Fibroblast of skin of left quadriceps (primary cell): ENCODE data around the gene DMD.
A peak's percentile ranks its signal among the peaks of the same experiment; 100 is the strongest.

Source experiments
- DNase-seq, 2 experiments: peaks; one replicate each; pipeline ENCODE4 v3.0.0-alpha.2; 2013; ENCODE audit warnings: low read depth in 2 of 2

Gene DMD

GRCh38 chrX:31236231-31236630 lies 1975.1 kb downstream of the DMD start:
- no peak for DNase-seq

GRCh38 chrX:31233941-31234496 lies 1977.3 kb downstream of the DMD start:
- DNase-seq, result no peak

GRCh38 chrX:31232506-31232905 lies 1978.8 kb downstream of the DMD start:
- no peak for DNase-seq

- DNase-seq, result no peak
These were observed 1982.4 kb downstream of the DMD start for GRCh38 chrX:31228909-31229308.

GRCh38 chrX:31228415-31228832 lies 1982.9 kb downstream of the DMD start:
- DNase-seq, result peak; percentile 72 to 76

GRCh38 chrX:31227250-31227649 lies 1984.1 kb downstream of the DMD start:
- DNase-seq, result no peak

GRCh38 chrX:31225819-31226218 lies 1985.5 kb downstream of the DMD start:
- DNase-seq, result no peak

GRCh38 chrX:31224381-31225012 lies 1986.9 kb downstream of the DMD start:
- no peak for DNase-seq

GRCh38 chrX:31223817-31224216 lies 1987.5 kb downstream of the DMD start:
- DNase-seq, result no peak

GRCh38 chrX:31222946-31223345 lies 1988.4 kb downstream of the DMD start:
- no peak for DNase-seq

- DNase-seq, result no peak
These were observed 1992.2 kb downstream of the DMD start for GRCh38 chrX:31219174-31219573.

- no peak for DNase-seq
These were observed 1994.3 kb downstream of the DMD start for GRCh38 chrX:31217084-31217483.

GRCh38 chrX:31215277-31215815 lies 1996.0 kb downstream of the DMD start:
- no peak for DNase-seq

- no peak for DNase-seq
These were observed 1997.4 kb downstream of the DMD start for GRCh38 chrX:31213941-31214340.

GRCh38 chrX:31212856-31213748 lies 1998.2 kb downstream of the DMD start:
- no peak for DNase-seq

GRCh38 chrX:31209005-31209628 lies 2002.2 kb downstream of the DMD start:
- no peak for DNase-seq

GRCh38 chrX:31201503-31201902 lies 2009.8 kb downstream of the DMD start:
- DNase-seq, result no peak

- DNase-seq, result no peak
These were observed 2010.9 kb downstream of the DMD start for GRCh38 chrX:31200430-31200829.

- no peak for DNase-seq
These were observed 2011.6 kb downstream of the DMD start for GRCh38 chrX:31199840-31200114.

GRCh38 chrX:31199056-31199839 lies 2012.1 kb downstream of the DMD start:
- DNase-seq, result peak; percentile 57 to 60

- DNase-seq, result no peak
These were observed 2021.0 kb downstream of the DMD start for GRCh38 chrX:31190221-31190975.
